ENCODE data around the gene DYRK4. TPM values are rescaled to one million over a fixed set of nuclear protein-coding genes. Genes with fewer than 3 reads are reported as not detected.

The DYRK4 gene
- total RNA-seq, 1 experiment from 2014 or later, result 104 TPM

DNA sequence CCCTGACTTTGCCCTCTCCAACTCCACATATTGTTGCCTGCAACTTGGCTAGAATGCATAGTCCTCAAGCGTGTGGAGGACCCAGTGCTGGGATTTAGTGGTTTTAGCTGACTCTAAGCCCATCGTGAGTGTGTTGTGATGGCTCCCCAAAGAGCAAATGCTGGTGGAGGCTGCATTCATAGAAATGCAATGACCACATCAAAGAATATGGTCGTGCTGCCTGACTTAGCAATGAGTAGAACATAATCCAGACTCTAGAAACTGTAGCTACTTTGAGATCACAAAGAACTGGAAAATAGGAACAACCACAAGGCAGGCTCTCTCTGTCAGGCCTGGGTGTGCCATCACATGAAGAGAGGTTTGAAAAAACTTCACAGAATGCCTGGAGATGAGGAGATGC is 1.3 kb downstream of the DYRK4 start:
- no peak for DNase-seq (ENCODE audit: low spot score)

DNA sequence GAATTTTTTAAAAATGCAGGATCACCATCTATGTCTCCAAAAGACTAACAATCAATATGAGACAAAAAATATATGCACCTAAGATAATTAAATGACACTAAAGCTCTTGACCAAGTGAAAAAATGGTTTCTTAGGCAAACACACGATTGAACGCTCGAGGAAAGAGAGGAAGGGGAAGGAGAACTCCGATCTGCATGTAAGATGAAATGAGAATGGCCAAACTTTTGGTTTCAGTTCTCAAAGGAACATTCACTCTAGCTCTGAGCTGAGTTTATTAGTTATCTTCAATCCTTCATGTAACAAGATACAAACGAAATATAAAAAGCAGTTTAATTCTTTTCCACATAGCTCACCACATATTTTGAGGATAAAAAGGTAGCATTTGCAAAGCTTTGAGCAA is 2.8 kb downstream of the DYRK4 start:
- DNase-seq (ENCODE audit: low spot score), result no peak

DNA sequence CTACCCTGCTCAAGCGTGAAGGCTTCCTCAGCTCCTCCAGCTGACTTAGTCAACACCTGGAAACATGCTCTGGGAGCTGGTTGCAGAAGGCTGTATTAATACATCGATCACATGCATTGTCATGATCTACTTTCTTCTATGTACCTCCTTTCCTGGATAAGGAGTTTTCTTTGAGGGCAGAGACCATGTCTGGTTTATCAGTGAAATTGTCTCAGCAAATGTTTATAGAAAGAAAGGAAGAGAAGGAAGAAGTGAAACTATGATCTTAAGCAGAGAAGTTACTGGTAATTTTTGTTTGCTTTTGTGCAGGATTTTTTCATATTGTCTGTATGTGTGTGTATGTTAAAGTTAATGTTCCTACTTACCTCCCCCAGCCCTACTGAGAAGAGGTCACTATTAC is 4.5 kb downstream of the DYRK4 start:
- DNase-seq (ENCODE audit: low spot score), result no peak

DNA sequence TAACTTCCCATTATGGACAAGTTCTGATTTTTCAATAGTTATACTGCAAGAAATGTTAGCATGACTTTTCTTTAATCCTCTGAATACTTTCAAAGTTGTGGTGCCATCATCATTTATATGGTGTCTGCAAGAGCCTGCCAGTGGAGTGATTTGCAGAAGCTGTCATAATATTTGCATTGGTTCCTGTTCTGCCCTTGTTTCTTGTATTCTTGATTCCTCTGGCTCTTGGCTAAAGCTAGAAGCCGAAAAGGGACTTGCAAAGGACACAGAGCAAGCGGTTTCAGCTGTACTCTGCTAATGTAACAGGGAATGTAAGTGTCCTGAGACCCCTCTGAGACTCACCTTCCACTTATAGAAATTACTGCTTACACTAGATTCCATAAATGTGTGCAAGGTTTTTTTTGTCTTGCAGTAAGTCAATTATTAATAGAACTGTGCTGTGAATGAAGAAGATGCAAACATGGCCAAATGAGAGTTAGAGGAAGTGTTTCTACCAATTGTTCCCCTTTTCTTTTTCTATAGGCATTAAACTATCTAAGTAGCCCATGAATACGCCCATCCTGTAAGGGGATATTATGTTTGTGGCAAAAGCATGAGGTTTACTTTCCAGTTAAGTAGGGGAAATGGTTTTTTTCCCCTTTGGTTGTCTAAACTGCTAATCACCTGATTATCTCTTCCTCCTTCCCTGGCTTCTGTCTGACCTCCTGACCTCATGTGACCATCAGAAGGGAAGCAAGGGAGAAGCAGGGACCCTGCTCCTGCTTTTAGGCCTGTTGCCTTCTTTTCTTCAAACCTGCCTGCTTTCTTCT is 5.3 kb downstream of the DYRK4 start:
- no peak for DNase-seq (ENCODE audit: low spot score)

DNA sequence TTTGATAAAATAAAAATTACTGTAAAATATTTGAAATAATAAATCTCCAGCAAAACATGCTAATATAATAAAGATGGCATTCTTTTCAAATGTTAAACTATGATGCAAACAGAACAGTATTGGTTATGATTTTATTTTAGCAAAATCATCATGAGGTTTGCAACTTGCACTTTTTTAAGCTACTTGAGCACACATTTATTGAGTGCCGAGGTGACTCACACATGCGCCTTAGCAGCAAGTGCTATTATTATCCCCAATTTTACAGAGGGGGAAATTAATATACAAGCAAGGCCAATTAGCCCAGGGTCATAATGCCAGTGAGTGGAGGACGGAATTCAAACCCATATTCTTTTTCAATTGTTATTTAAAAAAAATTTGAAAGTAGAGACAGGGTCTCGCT is 7.3 kb downstream of the DYRK4 start:
- DNase-seq (ENCODE audit: low spot score), result no peak

DNA sequence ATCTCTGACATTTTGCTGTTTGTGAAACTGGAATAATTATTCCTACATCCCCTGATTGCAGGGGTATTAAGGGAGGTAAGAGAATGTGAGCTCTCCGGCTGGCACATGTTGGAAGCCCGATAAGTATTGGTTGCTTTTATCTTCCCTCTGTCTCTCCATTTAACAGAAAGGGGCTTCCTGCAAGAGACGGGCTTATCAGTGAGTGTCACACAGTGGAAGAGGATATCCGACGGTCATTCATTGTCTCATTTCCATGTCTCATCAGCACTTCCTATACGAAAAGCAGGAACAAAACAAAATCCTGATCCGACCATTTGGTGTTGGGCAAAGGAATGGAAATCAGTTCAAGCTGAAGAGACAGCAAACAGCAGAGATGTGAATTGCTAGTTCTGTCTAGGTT is 10.7 kb downstream of the DYRK4 start:
- DNase-seq (ENCODE audit: low spot score), result no peak

DNA sequence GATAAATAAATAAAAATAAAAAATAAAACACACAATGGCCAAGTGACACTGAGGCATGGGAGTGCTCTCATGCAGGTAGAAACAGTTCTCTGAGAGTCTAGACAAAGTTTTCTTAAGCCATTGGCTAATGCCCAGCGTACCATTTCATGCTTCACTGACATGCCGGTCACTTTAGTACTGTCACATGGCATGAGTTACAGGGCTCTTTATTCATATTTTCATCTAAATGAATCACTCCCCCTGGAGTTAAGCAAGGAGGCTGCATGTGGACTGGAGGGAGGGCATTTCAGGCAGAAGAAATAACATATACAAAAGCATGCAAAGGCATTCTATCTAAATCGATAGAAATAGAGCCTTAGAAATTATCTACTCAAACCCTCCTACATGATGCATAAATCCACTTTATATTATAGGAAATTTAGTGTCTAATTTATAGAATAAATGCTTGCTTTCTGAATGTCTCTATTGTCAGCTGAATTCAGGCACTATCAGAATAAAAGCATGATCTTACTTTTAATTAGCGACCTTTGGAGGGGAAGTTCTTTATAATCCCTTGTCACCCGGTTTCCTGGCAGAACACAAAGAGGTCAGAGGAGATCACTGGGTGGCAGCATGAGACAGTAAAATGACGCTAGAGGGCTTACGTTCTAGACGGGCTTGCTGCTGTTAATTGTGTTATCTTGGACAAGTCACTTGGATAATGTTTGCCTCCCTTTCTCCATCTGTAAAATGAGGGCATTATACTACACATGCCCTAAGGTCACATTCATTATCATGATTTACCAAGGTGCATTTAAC is 17.5 kb downstream of the DYRK4 start:
- no peak for DNase-seq (ENCODE audit: low spot score)

DNA sequence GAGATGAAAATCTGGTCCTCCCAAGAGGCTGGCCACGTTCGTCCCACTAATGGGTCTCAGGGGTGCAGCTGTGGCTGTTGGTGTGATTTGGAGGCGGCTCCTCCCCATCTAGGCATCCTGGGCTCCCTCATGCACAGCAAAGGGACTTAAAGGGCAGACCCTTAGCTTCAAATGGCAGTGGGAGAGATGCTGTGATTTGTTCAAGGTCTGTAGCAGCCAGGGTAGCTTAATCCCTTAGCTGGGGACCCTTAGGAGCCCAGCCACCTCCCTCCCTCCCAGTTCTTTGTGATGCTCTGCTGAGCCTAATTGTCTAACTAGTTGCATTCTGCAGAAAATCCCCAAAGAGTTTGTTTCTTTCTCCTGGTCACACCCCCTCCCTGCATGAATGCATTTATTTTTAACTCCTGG is 18.3 kb downstream of the DYRK4 start:
- no peak for DNase-seq (ENCODE audit: low spot score)

DNA sequence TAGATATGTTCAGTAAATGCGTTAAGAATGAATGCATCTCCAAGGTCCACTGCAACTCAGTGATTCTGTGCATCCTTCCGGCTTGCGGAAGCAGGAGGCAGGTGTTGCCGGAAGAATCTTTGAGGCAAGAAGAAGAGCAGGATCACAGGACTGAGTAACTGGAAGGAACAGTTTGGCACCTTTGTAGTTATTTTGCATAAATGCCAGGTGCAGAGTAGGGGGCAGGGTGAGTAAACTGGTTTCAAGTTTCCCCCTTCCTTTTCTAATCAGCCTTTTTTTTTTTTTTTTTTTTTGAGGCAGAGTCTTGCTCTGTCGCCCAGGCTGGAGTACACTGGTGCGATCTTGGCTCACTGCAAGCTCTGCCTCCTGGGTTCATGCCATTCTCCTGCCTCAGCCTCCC is 22.3 kb downstream of the DYRK4 start:
- no peak for DNase-seq (ENCODE audit: low spot score)

DNA sequence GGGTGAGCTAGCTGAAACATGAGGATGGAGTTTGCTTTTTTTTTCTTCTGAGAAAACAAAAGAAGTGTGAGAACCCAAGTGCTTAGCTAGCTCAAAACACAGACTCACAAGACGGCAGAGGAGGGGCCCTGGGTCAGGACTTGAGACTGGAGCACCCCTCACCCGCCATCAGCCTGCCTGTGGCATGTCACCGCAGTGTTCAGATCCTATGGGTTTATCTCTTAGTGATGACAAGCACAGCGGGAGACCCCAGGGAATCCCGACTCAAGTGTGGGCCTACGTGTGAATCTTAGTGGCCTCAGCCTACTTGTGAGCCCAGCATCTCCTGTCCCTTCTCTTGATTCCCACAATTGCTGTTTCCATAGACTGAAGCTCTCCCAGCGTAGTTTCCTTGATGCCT is 22.9 kb downstream of the DYRK4 start:
- no peak for DNase-seq (ENCODE audit: low spot score)

DNA sequence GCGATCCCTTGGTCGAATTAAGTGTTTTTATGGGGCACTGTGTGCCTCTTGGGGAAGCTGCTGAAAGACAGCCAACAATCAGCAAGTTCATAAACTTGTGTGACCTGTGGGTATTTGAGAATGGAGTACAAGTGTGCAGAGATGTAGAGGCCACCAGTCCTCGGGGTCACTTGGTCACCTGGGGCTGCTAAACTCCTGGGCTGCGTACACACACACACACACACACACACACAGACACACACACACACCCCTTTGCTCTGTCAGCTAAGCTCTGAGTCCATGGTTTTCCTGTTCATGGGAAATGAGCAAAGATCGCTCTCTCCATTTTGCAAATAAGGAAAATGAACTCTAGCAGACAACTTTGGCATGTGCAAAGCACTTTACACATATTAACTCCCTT is 24.5 kb downstream of the DYRK4 start:
- no peak for DNase-seq (ENCODE audit: low spot score)

DNA sequence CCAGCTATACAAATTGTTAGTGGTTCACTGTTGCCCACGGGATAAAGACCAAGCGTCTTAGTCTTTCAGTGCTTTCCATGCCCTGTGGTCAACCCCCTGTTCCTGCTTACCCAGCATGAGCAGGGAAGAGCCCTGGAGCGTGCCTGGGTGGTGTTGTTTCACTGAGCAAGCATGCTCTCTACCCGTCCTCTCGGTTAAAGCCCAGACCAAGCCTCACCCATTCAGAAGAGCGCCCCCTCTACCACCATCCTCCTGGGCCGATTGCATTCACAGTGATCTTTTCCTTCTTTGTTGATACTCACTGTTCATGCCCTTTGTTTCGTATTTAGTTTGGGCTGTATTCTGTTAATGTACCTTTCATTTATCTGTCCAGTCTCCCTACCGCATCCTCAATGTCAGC is 25.1 kb downstream of the DYRK4 start:
- DNase-seq (ENCODE audit: low spot score), result no peak

DNA sequence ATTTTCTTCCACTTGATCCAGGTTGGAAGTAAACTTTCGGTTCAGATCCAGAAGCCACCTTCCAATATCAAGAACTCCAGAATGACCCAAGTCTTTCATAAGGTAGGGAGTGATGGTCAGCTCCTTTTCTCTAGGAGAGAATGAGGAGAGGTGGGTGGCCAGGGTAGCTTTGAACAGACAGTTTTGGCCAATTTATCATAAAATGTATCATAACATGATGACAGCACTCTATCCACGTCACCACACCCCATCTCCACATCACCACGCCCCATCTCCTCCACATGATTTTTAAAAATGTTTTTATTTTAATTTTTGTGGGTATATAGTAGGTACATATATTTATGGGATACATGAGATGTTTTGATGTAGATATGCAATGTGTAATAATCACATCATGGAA is 26.9 kb downstream of the DYRK4 start:
- DNase-seq (ENCODE audit: low spot score), result no peak

DNA sequence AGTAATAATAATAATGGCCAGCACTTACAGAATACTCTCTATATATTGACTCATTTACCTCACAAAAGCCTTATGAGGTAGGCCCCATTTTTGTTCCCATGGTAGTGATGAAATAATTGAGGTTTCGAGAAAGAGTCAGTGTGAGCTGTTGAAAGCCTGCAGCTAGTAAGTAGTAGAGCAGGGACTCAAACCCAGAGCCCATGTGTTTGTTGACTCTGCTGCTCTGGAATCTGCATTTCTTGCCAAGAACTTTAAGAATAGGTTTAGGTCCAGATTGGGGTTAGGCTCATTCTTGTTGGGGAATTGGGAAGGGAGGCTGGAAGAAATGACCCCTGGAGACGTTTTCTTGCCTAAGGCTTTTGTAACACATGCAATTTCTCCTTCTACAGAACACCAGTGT is 27.9 kb downstream of the DYRK4 start:
- DNase-seq (ENCODE audit: low spot score), result no peak

DNA sequence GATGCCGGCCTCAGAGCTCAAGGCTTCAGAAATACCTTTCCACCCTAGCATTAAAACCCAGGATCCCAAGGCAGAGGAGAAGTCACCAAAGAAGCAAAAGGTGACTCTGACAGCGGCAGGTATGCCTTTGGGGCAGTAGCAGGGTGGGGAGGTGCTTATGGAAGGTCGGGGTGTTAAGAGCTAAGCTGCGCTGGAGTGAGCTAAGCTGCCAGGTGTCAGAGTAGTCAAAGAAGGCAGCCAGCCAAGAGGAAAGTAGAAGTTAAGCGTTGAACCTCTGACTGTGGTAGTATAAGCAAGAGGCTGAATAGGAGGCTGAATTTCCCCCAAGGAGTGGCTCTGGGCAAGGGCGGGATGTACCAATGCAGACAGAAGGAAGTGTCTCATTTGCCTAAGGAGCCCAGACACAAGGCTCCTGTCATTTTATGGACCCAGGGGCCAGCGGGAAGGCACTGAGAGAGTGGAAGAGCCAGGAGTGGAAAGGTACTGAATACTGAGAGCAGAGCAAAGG is 29.2 kb downstream of the DYRK4 start:
- DNase-seq (ENCODE audit: low spot score), result no peak

DNA sequence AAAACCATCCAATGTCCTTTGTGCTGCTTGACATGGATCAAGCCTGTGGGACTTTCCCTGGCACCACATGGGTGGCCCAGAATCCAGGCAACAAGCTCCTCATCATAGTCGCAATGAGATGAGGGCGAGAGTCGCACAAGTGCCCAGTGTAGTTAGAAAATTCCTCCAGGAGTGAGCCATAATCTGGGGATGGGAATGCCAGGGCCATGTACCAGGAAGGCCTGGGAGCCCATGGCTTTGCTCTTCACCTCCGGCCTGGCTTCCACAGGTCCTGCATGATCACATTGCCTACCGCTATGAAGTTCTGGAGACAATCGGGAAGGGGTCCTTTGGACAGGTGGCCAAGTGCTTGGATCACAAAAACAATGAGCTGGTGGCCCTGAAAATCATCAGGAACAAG is 33.9 kb downstream of the DYRK4 start:
- DNase-seq (ENCODE audit: low spot score), result no peak

DNA sequence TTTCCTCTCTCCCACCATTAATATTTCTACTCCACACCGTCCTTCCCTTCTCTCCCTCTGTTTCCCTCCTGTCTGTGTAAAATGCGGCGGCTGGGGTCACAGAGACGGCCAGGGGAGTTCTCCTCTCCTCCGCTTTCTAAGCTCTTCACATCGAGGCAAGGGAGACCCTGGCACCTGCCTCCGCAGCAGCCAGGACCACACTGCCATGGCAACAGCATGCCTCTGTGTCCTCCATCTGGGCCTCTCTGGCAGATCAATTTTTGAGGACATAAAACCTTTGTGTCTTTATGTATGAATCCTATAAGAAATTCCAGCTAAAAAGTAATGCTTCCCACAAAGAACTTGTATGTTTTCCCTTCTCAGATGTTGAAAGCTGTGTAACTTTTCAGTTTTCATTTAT is 41.4 kb downstream of the DYRK4 start:
- DNase-seq (ENCODE audit: low spot score), result no peak

DNA sequence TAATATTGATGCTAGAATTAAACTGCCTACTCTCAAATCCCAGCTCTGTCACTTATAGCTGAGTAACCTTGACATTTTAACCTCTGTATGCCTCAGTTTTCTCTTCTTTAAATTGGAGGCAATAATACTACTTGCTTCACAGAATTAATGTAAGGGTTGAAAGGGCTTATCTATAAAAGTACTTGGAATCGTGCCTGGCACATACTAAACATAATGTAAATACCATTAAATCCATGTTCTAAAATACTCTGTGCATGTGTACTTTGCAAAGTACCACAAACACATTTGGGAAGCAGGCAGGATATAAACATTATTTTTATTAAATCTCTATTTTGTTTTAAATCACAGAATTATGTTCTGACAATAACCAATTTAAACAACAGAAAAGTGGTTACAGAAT is 41.9 kb downstream of the DYRK4 start:
- DNase-seq (ENCODE audit: low spot score), result no peak

DNA sequence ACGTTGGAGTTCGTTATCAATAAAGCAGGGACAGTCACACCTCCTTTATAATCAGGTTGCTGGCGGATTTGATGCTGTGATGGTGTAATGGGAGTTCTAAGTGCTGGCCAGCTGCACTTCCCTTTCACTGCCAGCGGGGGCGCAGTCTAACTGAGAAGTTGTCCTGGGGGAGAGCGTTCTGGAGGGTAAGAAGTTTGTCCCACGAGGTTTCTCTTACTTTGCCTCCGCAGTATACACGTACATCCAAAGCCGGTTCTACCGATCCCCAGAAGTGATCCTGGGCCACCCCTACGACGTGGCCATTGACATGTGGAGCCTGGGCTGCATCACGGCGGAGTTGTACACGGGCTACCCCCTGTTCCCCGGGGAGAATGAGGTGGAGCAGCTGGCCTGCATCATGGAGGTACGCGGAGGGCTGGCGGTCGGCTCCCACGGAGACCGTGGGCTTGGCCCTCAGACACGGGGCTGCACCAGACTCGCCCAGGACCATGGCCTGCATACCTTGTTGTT is 42.7 kb downstream of the DYRK4 start:
- peak; percentile 88 for DNase-seq (ENCODE audit: low spot score)

DNA sequence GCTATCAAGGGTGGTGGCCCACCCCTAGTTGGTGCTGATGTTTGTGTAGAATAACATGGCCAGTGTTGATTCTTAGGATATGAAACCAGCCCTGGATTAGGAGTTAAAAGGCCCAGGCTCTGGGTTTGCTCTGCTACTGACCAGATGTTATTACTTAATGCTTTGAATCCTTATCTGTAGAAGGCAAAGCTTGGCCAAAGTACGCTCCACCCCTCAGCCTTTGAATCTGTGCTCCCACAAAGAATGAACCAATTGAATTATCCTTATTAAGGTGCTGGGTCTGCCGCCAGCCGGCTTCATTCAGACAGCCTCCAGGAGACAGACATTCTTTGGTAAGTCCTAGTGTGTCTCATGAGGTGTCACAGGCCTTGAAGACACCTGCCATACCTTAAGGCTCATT is 45.0 kb downstream of the DYRK4 start:
- DNase-seq (ENCODE audit: low spot score), result no peak

DNA sequence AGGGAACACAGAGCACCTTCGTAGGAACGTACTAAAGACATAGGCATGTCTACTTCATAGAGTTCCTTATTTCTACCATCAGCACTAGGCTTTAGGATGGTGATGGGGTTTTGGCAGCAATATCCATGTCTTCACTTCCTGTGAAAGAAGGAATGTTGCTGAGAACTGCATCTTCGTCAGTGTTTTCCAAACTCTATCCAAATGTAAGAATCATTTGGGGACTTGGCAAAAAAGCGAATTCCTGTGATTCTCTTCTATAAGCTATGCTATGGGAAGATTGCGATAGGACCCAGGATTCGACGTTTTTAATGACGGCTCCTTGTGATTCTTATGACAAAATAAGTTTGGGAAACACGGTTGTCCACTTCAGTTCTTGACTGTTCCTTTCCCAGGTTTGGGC is 47.1 kb downstream of the DYRK4 start:
- no peak for DNase-seq (ENCODE audit: low spot score)

DNA sequence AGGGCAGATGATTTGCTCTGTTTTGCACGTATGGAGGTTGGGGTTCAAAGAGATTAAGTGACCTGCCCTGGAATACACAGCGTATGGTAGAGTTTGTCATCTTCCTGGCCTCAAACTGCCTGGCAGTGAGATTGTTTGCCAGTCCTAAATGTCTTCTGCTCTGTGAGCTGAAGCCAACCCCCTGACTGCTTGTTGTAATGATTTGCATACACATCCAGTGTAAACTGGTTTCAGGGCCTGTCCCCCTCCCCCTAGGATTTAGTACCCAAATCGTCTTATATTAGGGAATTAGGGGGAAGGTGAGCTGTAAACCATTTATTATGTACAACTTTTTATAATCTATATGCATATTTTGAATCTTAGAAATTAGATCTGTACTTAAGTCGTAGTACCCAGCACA is 48.5 kb downstream of the DYRK4 start:
- no peak for DNase-seq (ENCODE audit: low spot score)

DNA sequence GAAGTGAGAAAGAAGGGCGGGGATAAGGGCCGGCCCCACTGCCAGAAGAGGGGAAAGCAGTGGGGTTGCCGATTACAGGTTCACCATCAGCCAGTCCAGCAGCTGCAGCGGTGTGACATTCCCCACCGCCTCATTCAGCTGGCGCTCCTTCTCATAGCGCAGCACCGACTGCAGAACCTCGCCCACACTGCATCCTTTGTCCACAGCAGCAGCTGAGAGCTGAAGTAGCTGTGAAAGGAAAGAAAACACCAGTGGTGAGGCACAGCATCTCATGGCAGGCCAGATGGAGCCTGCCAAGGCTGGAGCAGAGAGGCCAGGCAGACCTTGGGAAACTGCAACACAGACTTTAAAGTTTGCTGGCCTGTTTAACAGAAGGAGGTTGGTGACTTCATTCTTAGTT is 53.7 kb downstream of the DYRK4 start:
- DNase-seq (ENCODE audit: low spot score), result no peak
